Stimulated activated naive CD4-positive, alpha-beta T cell treated with Interleukin-2 at 50 U/mL for 16 hours (primary cell): ENCODE measurements around the gene ST6GALNAC2.
A peak's percentile ranks its signal among the peaks of the same experiment; 100 is the strongest.
"Not testable (repeated sequence)": the region's sequence is repeated elsewhere in the genome, so short reads cannot be mapped to it uniquely, and the experiment has no call there.

Source experiments
- DNase-seq: peaks from one replicate; lab custom pipeline; 2025; lab: John Stamatoyannopoulos, UW

Gene ST6GALNAC2

DNA sequence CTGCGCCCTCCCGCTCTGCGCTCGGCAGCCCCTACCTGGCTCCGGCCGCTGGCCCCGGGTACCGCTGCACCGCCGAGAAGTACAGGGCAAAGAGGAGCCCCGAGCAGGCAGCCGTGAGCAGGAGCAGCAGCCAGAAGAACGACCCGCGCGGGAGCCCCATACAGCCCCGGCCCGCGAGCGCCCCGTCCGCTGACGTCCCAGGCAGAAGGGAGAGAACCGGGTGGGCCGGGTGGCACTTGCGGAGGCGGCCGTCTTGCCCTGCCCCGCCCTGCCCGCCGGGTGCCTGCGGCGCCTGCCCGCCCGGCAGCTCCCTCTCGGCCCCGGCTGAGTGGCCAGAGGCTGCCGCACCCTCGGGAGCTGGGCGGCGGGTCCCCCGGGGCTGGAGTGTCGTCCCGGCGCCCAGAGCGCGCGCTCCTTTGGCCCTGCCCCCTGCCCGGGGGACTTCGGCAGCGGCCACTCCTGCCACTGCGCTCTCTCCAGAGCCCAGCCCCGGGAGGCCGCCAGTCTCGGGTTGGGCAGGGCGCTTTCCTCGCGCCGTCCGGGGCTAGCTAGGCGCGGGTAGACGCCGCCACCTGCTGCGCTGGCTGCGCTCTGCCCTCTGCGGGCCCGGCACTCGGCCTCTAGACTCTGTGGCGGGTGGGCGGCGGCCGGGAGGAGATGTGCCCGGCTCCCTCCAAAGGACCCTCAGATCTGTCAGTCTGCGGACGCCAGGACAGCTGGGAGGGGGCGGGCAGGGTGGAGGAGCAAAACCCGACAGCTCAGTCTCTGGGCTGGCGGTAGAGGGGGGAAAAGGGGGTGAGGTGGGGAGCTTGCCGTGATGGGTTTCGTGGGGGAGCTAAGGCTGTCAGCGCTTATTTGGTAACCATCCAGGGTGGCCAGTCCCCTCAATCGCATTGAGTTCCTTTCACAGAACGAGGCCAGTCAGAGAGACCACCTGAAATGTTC is at the start of gene ST6GALNAC2:
Gene ST6GALNAC2 (minus strand): TSS at position 212 of the 945 bp plus-strand sequence. CDS start 52 bp downstream, at position 160.
- DNase-seq: peak; percentile 24

DNA sequence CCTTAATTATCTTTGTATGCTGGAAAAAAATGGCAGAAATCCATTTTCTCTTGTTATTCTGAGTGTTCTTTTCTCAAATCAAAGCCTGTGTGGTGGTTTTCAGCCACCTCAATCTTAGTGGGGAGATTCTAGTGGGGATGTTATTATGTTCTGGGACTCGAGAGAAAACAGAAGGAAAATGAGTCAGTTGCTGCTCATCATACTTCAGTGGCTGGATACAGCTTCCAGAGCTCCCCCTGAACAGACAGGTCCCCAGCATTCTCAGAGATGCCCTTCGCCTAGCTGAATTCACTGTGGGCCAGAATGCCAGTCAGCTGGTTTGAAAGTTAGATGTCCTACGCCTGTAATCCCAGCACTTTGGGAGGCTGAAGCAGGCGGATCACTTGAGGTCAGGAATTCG is 49.4 kb upstream of the ST6GALNAC2 start:
- DNase-seq: no peak

DNA sequence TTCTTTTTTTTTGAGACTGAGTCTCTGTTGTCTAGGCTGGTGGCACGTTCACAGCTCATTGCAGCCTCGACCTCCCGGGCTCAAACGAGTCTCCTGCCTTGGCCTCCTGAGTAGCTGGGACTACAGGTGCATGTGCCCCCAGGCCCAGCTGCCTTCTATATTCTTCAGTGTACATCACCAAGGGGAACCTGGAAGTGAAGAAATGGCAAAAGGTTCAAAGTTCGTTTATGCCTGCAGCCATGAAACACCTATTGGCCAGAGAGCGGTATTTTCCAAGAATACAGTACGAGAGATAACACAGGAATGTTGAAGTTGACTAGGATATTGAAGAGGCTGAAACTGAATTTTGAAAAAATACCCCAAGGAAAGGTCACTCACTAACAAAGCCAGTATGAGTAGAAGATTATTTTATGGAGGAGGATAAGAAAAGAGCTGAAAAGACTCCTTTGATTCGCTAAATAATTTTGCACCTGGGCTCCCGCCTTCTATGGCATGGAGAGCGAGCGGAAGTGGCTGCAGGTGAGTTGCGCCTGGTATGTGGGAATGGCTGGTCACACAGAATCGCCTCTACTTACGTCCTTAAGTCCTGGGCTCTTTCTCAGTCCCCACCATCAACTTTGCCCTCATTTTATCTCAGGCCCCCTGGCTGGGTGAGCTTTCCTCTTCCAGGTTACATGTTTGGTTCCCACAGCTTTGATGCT is 48.1 kb upstream of the ST6GALNAC2 start:
- no peak for DNase-seq

DNA sequence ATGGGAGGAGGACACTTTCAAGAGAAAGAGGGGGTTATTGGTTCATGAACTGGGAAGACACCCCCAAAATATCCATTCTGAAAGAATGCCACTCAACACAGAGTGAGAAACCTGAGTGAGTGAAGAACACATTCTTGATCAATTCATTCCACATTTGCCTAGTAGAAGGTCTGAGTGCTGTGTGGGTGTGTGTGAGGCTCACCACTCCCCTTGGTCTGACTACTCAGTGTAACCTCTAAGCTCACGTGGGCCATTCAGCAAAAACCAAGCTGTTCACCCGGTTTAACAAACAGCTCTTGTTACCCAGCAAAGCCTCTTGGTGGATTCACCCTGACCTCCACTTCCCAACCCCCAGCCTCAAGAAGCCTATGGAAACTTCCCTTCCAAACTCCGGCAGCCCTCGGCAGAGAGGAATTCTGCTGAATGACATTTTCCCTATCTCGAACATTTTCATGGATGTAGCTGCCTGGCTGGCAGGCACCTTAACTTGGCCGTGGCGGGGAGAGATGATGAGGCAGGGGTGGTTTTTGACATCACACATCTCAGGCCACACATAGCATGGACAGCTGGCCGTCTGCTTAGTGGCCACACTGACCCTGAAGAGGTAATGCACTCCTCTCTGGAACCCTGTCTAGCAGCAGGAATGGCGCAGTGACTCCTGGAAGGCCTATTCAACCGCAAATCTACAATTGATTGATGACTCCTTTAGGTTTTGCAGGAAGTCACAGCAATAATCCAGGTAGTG is 46.3 kb upstream of the ST6GALNAC2 start:
- DNase-seq: no peak

DNA sequence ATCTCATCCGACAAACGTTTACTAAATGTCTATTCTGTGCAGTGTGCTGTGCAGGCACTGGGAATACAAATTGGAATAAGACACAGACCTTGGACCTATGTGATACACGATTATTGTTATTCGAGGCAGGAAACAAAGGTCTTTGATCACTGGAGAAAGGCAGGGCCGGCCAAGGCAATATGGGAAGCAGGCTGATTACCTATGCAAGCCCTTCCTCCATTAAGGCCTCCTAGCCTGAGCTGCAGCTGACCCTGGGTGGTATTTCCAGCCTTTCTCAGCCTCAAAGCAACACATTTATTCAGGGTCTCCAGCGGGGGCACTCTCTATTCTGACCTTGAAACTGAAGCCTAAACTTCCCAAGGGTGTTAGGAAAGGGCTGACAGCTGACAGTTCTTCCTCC is 44.5 kb upstream of the ST6GALNAC2 start:
- DNase-seq: no peak

GRCh38 chr17:76627510-76627909 is 41.9 kb upstream of the ST6GALNAC2 start:
- DNase-seq: no peak

DNA sequence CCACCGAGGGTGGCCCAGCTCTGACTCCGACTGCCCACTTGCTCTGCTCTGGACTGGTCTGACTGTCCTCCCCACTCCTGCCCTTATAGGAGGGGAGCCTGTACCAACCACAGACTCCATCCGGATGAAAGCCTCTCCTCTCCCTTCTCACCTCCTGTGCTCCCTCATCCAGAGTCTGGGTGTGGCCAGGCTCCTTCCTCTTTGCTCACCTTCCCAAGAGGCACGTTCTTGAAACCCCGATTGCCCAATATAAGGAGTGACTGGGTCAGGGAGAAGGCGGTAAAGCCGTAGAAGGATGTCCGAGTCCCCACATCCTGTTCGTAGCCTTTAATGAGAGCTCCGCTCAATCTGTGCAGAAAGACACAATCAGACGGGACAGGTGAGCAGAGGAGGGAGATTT is 40.8 kb upstream of the ST6GALNAC2 start:
- DNase-seq: no peak

DNA sequence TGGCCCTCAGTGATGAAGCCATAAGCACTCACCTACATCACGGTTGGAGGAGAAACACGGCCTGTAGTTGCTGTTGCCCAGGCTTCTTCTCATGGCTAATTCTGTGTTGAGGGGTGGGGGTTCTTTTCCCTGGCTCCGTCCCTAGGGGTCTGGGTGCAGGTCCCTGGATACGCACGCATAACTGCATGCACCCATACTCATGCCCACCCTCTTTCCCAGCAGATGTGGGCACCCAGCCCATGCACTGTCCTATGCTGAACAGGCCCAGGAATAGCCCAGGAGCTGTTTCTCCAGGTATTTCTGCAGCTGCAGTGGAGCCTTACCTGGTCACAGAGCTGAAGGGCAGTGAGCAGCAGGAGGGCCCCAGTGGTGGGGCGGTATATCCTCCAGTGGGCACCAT is 39.8 kb upstream of the ST6GALNAC2 start:
- no peak for DNase-seq

DNA sequence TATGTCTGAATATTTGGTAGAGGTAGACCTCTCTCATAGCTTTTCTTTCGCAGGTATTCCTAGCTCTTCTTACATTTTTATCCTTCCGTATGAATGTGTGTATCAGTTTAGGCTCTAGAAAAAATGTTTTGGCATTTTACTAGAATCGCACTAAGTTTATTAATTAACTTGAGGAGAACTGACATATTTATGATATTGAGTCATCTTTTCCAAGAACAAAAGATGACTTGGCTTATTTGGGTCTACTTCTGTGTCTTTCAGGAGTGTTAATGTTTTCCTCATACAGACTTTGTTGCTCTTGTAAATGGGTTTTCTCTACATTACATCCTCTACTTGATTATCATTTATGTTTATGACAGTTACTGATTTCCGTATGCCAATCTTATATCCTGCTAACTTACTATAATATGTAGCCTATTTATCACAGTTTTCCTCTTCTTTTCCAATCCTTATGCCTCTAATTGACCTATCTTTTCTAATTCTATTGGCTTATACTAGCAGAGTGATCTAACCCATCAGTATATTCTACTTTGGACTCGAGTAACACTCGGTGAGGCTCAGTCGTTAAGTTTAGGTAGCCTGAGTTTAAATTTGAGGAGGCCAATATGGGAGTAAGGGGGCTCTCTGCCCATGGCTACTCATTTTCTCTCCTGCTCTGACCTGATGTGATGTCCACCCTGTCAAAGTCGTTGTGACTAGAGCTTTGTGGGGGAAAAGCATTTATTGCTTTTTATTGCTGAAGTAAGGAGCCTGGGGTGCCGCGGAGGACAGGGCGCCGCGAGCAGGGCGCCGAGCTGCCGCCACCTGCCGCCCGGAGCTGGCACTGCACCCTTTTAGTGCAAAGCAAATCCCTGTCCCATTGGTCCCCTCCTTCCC is 37.8 kb upstream of the ST6GALNAC2 start:
- peak; percentile 69 for DNase-seq

- no peak for DNase-seq
Measured at GRCh38 chr17:76617838-76618237, 32.2 kb upstream of the ST6GALNAC2 start.

DNA sequence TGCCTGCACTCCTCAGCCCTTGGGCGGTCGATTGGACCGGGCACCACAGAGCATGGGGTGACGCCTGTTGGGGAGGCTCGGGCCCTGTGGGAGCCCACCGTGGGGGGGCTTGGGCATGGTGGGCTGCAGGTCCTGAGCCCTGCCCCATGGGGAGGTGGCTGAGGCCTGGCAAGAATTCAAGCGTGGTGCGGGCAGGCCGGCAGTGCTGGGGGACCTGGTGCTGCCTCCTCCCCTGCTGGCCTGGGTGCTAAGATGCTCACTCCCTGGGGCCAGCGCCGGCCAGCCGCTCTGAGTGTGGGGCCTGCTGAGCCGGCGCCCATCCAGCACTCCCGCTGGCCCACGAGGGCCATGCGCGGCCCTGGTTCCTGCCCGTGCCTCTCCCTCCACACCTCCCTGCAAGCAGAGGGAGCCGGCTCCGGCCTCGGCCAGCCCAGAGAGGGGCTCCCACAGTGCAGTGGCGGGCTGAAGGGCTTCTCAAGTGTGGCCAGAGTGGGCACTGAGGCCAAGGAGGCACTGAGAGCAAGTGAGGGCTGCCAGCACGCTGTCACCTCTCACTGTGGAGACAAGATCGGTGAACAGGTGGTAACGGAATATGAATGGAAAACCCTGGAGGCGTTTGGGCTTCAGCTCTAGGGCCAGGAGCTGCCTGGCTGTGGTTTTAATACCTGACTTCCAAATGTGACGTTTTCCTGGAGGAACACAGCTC is 29.4 kb upstream of the ST6GALNAC2 start:
- DNase-seq: no peak

GRCh38 chr17:76614064-76614759 is 28.6 kb upstream of the ST6GALNAC2 start:
- DNase-seq: not testable (repeated sequence)

DNA sequence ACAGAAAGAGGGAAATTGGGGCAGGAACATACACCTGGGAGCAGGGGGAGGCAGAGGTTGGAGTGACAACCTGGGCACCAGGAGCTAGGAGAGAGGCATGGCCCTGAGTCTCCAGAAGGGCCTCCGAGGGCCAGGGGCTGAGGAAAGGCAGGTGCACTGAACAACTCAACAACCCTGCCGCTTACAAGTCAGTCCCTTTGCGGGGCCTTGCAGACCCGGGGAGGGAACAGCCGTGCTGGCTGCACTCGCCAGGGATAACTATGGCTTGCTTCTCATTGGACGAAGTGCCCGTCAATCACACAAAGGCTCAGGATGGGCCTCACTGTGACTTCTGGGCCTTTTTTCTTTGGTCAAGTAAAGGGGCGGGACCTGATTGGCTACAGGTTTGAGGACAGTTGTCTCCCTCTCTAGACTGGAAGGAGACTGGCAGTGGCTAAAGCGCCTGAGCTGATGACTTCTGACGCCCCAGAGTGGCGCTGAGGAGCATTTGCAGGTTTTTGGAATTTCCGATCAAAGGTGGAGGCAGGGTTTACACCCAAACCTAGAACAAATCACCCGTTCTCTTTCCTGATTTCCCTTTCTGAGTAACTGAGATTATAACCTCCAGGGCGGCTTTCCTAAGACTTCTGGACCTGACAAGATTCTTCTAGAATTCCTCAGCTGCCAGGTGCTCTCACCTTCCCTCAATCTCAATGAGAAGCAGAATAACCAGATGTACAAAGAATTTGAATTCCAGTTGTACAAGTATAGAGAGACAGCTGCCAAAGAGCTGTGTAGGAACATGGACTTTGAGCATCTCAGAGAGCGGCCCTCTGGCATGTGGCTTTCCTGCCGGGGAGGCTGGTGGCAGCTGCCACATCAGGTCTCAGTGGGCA is 27.6 kb upstream of the ST6GALNAC2 start:
- DNase-seq: no peak

DNA sequence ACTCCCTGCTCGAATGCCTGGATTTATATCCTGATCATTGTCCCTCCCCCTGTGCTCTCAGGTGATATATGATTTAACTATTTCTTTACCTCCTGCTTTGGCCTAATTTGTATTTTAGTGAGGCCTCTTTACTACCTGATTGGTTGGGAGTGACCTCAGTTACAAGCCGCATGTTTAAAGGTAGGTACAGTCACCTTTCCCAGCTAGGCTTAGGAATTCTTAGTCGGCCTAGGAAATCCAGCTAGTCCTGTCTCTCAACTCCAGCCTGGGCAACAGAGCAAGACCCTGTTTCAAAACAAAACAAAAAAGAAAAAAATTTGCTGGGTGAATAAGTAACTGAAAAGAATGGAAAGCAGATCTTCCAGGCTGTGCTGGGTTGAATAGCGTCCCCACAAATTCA is 26.8 kb upstream of the ST6GALNAC2 start:
- DNase-seq: no peak

DNA sequence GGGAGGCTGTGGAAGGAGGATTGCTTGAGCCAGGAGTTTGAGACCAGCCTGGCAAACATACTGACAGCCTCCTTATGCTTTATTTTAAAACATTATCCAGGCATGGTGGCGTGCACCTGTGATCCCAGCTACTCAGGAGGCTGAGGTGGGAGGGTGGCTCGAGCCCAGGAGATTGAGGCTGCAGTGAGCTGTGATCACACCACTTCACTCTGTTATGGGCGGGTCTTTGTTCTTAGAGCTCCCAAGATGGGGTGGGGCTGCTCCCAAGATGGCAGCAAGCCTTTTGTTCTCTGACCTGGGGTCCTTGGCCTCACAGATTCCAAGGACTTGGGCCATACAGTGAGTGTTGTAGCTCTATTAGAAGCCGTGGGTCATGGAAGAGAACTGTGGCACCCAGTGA is 26.1 kb upstream of the ST6GALNAC2 start:
- no peak for DNase-seq

- DNase-seq: not testable (repeated sequence)
Measured at GRCh38 chr17:76611080-76611749, 25.6 kb upstream of the ST6GALNAC2 start.

DNA sequence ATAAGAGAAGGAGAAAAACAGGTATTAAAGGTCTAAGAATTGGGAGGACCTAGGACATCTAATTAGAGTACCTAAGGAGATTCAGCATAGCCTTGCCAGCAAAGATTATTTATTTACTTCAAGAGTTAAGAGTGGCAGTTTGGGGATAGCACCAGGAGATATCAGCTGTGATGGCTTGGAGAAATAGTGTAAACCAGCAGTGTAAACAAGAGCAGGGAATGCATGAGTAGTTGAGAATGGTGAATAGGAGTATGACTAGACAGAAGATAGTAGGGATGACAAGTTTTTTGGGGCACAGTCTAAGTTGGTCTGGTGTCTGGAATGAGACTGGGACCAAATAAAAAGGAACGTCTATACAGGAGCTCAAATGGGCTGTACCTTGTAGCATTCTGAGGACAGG is 21.0 kb upstream of the ST6GALNAC2 start:
- not testable (repeated sequence) for DNase-seq

GRCh38 chr17:76601065-76601464 is 15.4 kb upstream of the ST6GALNAC2 start:
- no peak for DNase-seq
